Activated naive CD8-positive, alpha-beta T cell (primary cell): ENCODE results near the gene ERMN.
"Not testable (repeated sequence)": the region's sequence is repeated elsewhere in the genome, so short reads cannot be mapped to it uniquely, and the experiment has no call there.

Experiments
- H3K27ac Mint-ChIP-seq: one replicate; pipeline ENCODE4 v1.8.0; 2021; ENCODE audit warnings: mixed read lengths
- H3K27me3 Mint-ChIP-seq: one replicate; pipeline ENCODE4 v1.8.0; 2021; ENCODE audit warnings: mixed read lengths
- H3K36me3 Mint-ChIP-seq: one replicate; pipeline ENCODE4 v1.8.0; 2021; ENCODE audit warnings: mixed read lengths
- H3K4me1 Mint-ChIP-seq: one replicate; pipeline ENCODE4 v1.8.0; 2021; ENCODE audit warnings: low read depth, mixed read lengths
- H3K4me3 Mint-ChIP-seq: one replicate; pipeline ENCODE4 v1.8.0; 2021; ENCODE audit warnings: mild to moderate bottlenecking, mixed read lengths
- H3K9me3 Mint-ChIP-seq: one replicate; pipeline ENCODE4 v1.8.0; 2021; ENCODE audit warnings: low read depth, mixed read lengths

Gene ERMN

GRCh38 chr2:157291018-157291417 is 34.6 kb downstream of the ERMN start:
- Mint-ChIP-seq H3K4me1 (peaks cover 3% of the 10 kb centered on the region), H3K27me3 (no peaks in the 10 kb centered on the region), H3K27ac (no peak overlapping the region), H3K9me3 (no peaks in the 10 kb centered on the region), H3K4me3 (no peak overlapping the region), H3K36me3 (no peaks in the 10 kb centered on the region)

- Mint-ChIP-seq H3K9me3 (no peaks in the 10 kb centered on the region), H3K4me3 (no peak overlapping the region), H3K4me1 (peaks cover 3% of the 10 kb centered on the region), H3K27ac (no peak overlapping the region), H3K27me3 (no peaks in the 10 kb centered on the region), H3K36me3 (no peaks in the 10 kb centered on the region)
Measured at GRCh38 chr2:157290525-157290924, 35.1 kb downstream of the ERMN start.

- no peaks in the 10 kb centered on the region for H3K36me3 Mint-ChIP-seq
- H3K9me3 Mint-ChIP-seq: no peaks in the 10 kb centered on the region
- H3K4me3 Mint-ChIP-seq: no peak overlapping the region
- H3K4me1 Mint-ChIP-seq: no peaks in the 10 kb centered on the region
- H3K27me3 Mint-ChIP-seq: peaks cover 2% of the 10 kb centered on the region
- no peak overlapping the region for H3K27ac Mint-ChIP-seq
Measured at GRCh38 chr2:157287160-157287559, 38.5 kb downstream of the ERMN start.

- Mint-ChIP-seq H3K9me3 (peaks cover 4% of the 10 kb centered on the region), H3K27ac (no peak overlapping the region), H3K4me1 (no peaks in the 10 kb centered on the region), H3K4me3 (no peak overlapping the region), H3K27me3 (peaks cover 6% of the 10 kb centered on the region), H3K36me3 (peaks cover 3% of the 10 kb centered on the region)
Measured at GRCh38 chr2:157283468-157283867, 42.2 kb downstream of the ERMN start.

GRCh38 chr2:157281316-157281715 is 44.3 kb downstream of the ERMN start:
- peaks cover 4% of the 10 kb centered on the region for H3K9me3 Mint-ChIP-seq
- peaks cover 17% of the 10 kb centered on the region for H3K27me3 Mint-ChIP-seq
- peaks cover 3% of the 10 kb centered on the region for H3K36me3 Mint-ChIP-seq
- no peak overlapping the region for H3K4me3 Mint-ChIP-seq
- H3K4me1 Mint-ChIP-seq: no peaks in the 10 kb centered on the region
- H3K27ac Mint-ChIP-seq: no peak overlapping the region

- H3K9me3 Mint-ChIP-seq: not testable (repeated sequence)
Measured at GRCh38 chr2:157279311-157279710, 46.3 kb downstream of the ERMN start.

GRCh38 chr2:157271590-157272203 is 53.9 kb downstream of the ERMN start:
- no peak overlapping the region for H3K4me3 Mint-ChIP-seq
- H3K36me3 Mint-ChIP-seq: no peaks in the 10 kb centered on the region
- no peaks in the 10 kb centered on the region for H3K9me3 Mint-ChIP-seq
- no peak overlapping the region for H3K27ac Mint-ChIP-seq
- peaks cover 5% of the 10 kb centered on the region for H3K27me3 Mint-ChIP-seq
- peaks cover 10% of the 10 kb centered on the region for H3K4me1 Mint-ChIP-seq

More at GRCh38 chr2:157279311-157279710, 46.3 kb downstream of the ERMN start:
- H3K27me3 Mint-ChIP-seq: peaks cover 17% of the 10 kb centered on the region
- not testable (repeated sequence) for H3K36me3 Mint-ChIP-seq, H3K4me1 Mint-ChIP-seq, H3K4me3 Mint-ChIP-seq, H3K27ac Mint-ChIP-seq

GRCh38 chr2:157269922-157270321 is 55.7 kb downstream of the ERMN start:
- no peaks in the 10 kb centered on the region for H3K36me3 Mint-ChIP-seq
- no peak overlapping the region for H3K4me3 Mint-ChIP-seq
- H3K27me3 Mint-ChIP-seq: peaks cover 3% of the 10 kb centered on the region
- peaks cover 10% of the 10 kb centered on the region for H3K4me1 Mint-ChIP-seq
- H3K9me3 Mint-ChIP-seq: no peaks in the 10 kb centered on the region
- no peak overlapping the region for H3K27ac Mint-ChIP-seq

GRCh38 chr2:157269060-157269459 is 56.6 kb downstream of the ERMN start:
- no peaks in the 10 kb centered on the region for H3K9me3 Mint-ChIP-seq
- H3K36me3 Mint-ChIP-seq: no peaks in the 10 kb centered on the region

More at GRCh38 chr2:157269060-157269459, 56.6 kb downstream of the ERMN start:
- peaks cover 10% of the 10 kb centered on the region for H3K4me1 Mint-ChIP-seq
- H3K27ac Mint-ChIP-seq: no peak overlapping the region
- H3K27me3 Mint-ChIP-seq: peaks cover 3% of the 10 kb centered on the region
- no peak overlapping the region for H3K4me3 Mint-ChIP-seq
